Tibial artery (tissue), 4 donors: ENCODE results near the gene INPP5A.

Source experiments
- DNase-seq, 2 donors: peaks; one replicate each; pipeline ENCODE4 v3.0.0-alpha.2; 2019
- H3K27ac ChIP-seq, 2 donors: fragments of 200-600 bp; sonication (generic) in 1 of 2; 1 replicate in 1 of 2; 2 replicates in 1 of 2; pipeline ENCODE4 v1.5.1; 2018 to 2019; ENCODE audit warnings: mild to moderate bottlenecking in 1 of 2
- H3K27me3 ChIP-seq, 2 donors: fragments of 200-600 bp; sonication (generic) in 1 of 2; one replicate each; pipeline versions ENCODE4 v1.5.1 to v1.6.0; 2016 to 2019
- H3K36me3 ChIP-seq, 3 donors: fragments of 200-600 bp; sonication (generic) in 2 of 3; one replicate each; pipeline ENCODE4 v1.5.1; 2016 to 2019; ENCODE audit warnings: mild to moderate bottlenecking in 2 of 3
- H3K4me1 ChIP-seq, 4 donors: fragments of 200-600 bp; sonication (generic) in 2 of 4; 1 replicate in 3 of 4; 2 replicates in 1 of 4; pipeline ENCODE4 v1.5.1; 2016 to 2019
- H3K4me3 ChIP-seq, 2 donors: fragments of 200-600 bp; sonication (generic) in 1 of 2; 1 replicate in 1 of 2; 2 replicates in 1 of 2; pipeline ENCODE4 v1.5.1; 2018 to 2019; ENCODE audit warnings: mild to moderate bottlenecking in 2 of 2
- H3K9me3 ChIP-seq, 3 donors: fragments of 200-600 bp; sonication (generic) in 1 of 3; one replicate each; pipeline ENCODE4 v1.5.1; 2016 to 2019
- intact Hi-C: fragments of 100-400 bp; cut with DNase I; formaldehyde crosslinking; loops from one replicate; pipeline ENCODE4 v1.15.0; 2023; ENCODE audit warnings: low total_unique reads
- TF ChIP-seq, protein P1 (sequence below), 2 experiments: fragments of 200-600 bp in 1 of 2; fragments of 450-650 bp in 1 of 2; IDR thresholded peaks; one replicate each; pipeline ENCODE4 v1.5.1; 2017 to 2019; ENCODE audit warnings: antibody characterized with exemption in 2 of 2, mild to moderate bottlenecking in 1 of 2, moderate library complexity in 1 of 2

Gene INPP5A

GRCh38 chr10:132632091-132632561 is 94.5 kb downstream of the INPP5A start:
- H3K9me3 ChIP-seq = no peaks in the 10 kb centered on the region
- H3K27ac ChIP-seq = peak overlapping the region; percentile 89 to 94
- H3K4me3 ChIP-seq = no peak overlapping the region
- TF ChIP-seq, protein P1, sequence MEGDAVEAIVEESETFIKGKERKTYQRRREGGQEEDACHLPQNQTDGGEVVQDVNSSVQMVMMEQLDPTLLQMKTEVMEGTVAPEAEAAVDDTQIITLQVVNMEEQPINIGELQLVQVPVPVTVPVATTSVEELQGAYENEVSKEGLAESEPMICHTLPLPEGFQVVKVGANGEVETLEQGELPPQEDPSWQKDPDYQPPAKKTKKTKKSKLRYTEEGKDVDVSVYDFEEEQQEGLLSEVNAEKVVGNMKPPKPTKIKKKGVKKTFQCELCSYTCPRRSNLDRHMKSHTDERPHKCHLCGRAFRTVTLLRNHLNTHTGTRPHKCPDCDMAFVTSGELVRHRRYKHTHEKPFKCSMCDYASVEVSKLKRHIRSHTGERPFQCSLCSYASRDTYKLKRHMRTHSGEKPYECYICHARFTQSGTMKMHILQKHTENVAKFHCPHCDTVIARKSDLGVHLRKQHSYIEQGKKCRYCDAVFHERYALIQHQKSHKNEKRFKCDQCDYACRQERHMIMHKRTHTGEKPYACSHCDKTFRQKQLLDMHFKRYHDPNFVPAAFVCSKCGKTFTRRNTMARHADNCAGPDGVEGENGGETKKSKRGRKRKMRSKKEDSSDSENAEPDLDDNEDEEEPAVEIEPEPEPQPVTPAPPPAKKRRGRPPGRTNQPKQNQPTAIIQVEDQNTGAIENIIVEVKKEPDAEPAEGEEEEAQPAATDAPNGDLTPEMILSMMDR (IDR thresholded peaks at IDR 0.05) = no peak
- H3K4me1 ChIP-seq = peaks cover 10 to 99% (median 78%) of the 10 kb centered on the region in 4 donors
- peak in 1 of 2 donors; percentile 73 for DNase-seq
- no peaks in the 10 kb centered on the region for H3K27me3 ChIP-seq
- intact Hi-C loops = loop anchor here (10.0 kb wide), 1 partner anchor 57 kb away; no protein-coding TSS in a partner anchor
- H3K36me3 ChIP-seq = no peaks in the 10 kb centered on the region

DNA sequence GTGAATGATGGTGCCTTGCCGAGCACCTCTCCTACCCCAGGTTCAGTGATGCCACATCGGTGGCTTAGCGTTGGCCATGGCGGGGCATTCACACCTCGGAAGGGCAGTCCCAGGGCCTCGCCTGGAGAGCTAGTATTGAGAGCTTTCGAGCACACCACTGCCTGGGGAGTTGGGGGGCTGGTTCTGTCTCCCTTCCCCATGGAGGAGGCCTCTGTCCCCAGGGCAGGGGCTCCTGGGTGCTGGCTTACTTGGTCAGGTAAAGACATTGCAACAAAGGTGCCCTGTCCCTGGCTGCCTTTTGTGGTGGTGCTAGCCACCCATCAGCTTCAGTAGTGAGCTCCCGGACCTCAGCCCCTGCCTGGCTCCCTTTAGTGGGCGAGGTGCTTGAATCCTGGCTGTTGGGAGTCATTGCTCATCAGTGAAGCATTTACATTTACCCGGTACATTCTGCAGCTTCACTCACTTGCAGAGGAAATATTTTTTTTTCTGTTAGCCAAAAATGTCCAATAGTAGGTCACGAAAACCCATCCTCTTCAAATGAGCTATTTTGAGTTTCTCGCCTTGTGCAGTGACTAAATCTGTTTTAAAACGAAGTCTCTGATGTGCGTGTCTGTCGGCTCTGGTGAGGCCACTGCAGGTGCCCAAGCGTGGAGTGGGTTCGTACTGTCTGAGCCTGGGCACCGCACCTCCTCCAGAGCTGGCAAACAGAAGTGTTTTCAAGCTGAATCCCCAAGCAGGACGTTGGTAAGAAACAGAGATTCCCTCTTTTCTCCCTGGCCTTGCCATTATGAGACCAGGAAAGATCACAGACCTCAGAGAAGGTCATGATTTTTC is 95.5 kb downstream of the INPP5A start:
- Histone ChIP-seq H3K4me1 (peaks cover 10 to 98% (median 76%) of the 10 kb centered on the region in 4 donors), H3K4me3 (no peak overlapping the region), H3K9me3 (no peaks in the 10 kb centered on the region), H3K36me3 (no peaks in the 10 kb centered on the region), H3K27me3 (no peaks in the 10 kb centered on the region), H3K27ac (peak overlapping the region; percentile 89 to 94)
- DNase-seq = peak in 1 of 2 donors; percentile 67
- intact Hi-C loops = loop anchor here (10.0 kb wide), 1 partner anchor 58 kb away; no protein-coding TSS in a partner anchor
- TF ChIP-seq, protein P1 (IDR thresholded peaks at IDR 0.05) = no peak

DNA sequence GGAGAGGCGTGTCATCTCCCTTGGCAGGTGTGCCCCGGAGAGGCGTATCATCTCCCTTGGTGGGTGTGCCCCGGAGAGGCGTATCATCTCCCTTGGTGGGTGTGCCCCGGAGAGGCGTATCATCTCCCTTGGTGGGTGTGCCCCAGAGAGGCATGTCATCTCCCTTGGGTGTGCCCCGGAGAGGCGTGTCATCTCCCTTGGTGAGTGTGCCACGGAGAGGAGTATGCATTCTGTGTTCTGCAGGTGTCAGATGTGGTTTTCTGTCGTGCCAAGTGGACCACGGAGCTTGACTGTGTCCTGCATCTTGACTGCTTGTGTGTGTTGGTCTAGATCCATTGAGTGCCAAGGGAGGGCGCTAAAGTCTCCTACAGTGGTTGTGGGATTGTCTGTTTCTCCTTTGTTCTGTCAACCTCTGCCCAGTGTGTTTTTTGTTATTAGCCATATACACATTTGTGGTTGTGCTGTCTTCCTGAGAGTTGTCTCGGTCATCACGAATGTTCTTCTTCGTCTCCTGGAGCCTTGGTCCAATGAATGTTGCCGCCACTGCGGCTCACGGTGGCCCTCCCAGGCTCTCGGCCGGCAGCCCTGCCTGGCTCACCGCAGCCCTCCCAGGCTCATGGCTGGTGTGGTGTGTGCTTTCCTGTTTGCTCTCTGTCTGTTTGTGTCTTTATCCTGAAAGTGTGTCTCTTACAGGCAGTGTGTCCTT is 96.8 kb downstream of the INPP5A start:
- peak in 1 of 2 donors; percentile 53 for DNase-seq
- H3K27me3 ChIP-seq = no peaks in the 10 kb centered on the region
- no peak overlapping the region for H3K4me3 ChIP-seq
- TF ChIP-seq, protein P1 (IDR thresholded peaks at IDR 0.05) = no peak
- peak overlapping the region; percentile 89 to 94 for H3K27ac ChIP-seq
- H3K9me3 ChIP-seq = no peaks in the 10 kb centered on the region
- intact Hi-C loops = loop anchor here (10.0 kb wide), 1 partner anchor 60 kb away; no protein-coding TSS in a partner anchor
- H3K36me3 ChIP-seq = no peaks in the 10 kb centered on the region
- peaks cover 10 to 90% (median 65%) of the 10 kb centered on the region in 4 donors for H3K4me1 ChIP-seq

- DNase-seq = no peak
- no peaks in the 10 kb centered on the region for H3K27me3 ChIP-seq
- intact Hi-C loops = loop anchor here (5.0 to 10.0 kb wide), 3 partner anchors 60 to 128 kb away; partner anchors contain the start of gene INPP5A
- no peaks in the 10 kb centered on the region for H3K9me3 ChIP-seq
- no peaks in the 10 kb centered on the region for H3K36me3 ChIP-seq
- no peak overlapping the region for H3K4me3 ChIP-seq
- H3K27ac ChIP-seq = peak overlapping the region; percentile 89 to 94
- peaks cover 10 to 84% (median 59%) of the 10 kb centered on the region in 4 donors for H3K4me1 ChIP-seq
- TF ChIP-seq, protein P1 (IDR thresholded peaks at IDR 0.05) = no peak
Observed at GRCh38 chr10:132634947-132635271, 97.3 kb downstream of the INPP5A start.

DNA sequence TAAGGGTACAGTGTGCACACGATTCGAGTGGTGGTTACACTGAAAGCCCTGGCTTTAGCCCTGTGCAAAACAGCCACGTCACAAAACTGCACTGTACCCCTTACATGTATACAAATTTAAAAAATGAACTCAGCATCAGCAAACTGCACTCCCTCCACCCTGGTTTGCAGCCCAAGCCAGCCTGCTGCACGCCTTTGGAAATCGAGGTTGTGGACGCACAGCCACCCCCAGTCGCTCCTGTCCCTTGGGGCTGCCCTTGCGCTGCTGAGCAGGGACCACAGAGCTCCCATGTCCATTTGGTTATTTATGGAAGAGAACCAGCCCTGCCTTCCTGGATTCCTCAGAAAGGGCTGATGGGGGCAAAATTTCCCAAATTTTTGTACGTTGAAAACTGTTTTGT is 98.8 kb downstream of the INPP5A start:
- TF ChIP-seq, protein P1 (IDR thresholded peaks at IDR 0.05) = no peak
- peaks cover 6 to 77% (median 46%) of the 10 kb centered on the region in 4 donors for H3K4me1 ChIP-seq
- H3K4me3 ChIP-seq = no peak overlapping the region
- H3K27ac ChIP-seq = peak overlapping the region in 1 of 2 donors; percentile 41
- intact Hi-C loops = loop anchor here (5.0 to 10.0 kb wide), 3 partner anchors 62 to 129 kb away; partner anchors contain the start of gene INPP5A
- H3K9me3 ChIP-seq = no peaks in the 10 kb centered on the region
- H3K27me3 ChIP-seq = no peaks in the 10 kb centered on the region
- DNase-seq = peak in 1 of 2 donors; percentile 67
- H3K36me3 ChIP-seq = no peaks in the 10 kb centered on the region
